Adipose tissue (tissue), 3 donors: Measurements from ENCODE around the gene AKR7A3. TPM values are rescaled to one million over a fixed set of nuclear protein-coding genes. Genes with fewer than 3 reads are reported as not detected.

Experiments
- polyA plus RNA-seq, 3 donors: library from polyadenylated mRNA; stranded (reverse); fragments of 200-250 nt; gene quantifications; one replicate each; pipeline ENCODE4 v1.2.3, GENCODE V29; 2013
- donor health status: healthy with polysubstance abuse.
- donor health status: Bipolar disorder and iron deficiency.
- donor health status: healthy.

The AKR7A3 gene
- polyA plus RNA-seq, 3 donors, result 1.0 to 296 (median 29.6) TPM

Other genes with a start within 250 kb of the AKR7A3 start
- gene UBR4, start 78.5 kb downstream of the AKR7A3 start, polyA plus RNA-seq, result 10 to 100 TPM; 37.3 to 80.4 (median 76.5) TPM
- gene EMC1, start 37.2 kb downstream of the AKR7A3 start, polyA plus RNA-seq, result 10 to 100 TPM in 2 of 3 donors, 1 to 10 TPM in 1; 8.1 to 20.5 (median 13.2) TPM
- 10 to 100 TPM; 23.4 to 41.9 (median 27.6) TPM for gene MRTO4, start 37.0 kb downstream of the AKR7A3 start, polyA plus RNA-seq
- gene AKR7A2, start 23.4 kb upstream of the AKR7A3 start, polyA plus RNA-seq, result 10 to 100 TPM; 38.4 to 54.5 (median 48.0) TPM
- 10 to 100 TPM in 2 of 3 donors, 1 to 10 TPM in 1; 6.7 to 12.7 (median 12.5) TPM for gene SLC66A1, start 23.6 kb upstream of the AKR7A3 start, polyA plus RNA-seq
- gene CAPZB, start 196.8 kb upstream of the AKR7A3 start, polyA plus RNA-seq, result 100 to 1,000 TPM in 2 of 3 donors, 10 to 100 TPM in 1; 69.7 to 265 (median 214) TPM